Ovary (tissue), 3 donors: ENCODE results near the gene CKB.

Experiments
- POLR2A ChIP-seq: fragments of 450-650 bp; IDR thresholded peaks from one replicate; pipeline ENCODE4 v1.6.1; 2017; ENCODE audit warnings: antibody characterized with exemption, mild to moderate bottlenecking, moderate library complexity
- TF ChIP-seq, protein P1 (sequence below), 3 donors: fragments of 450-650 bp in 2 of 3; fragments of 200-600 bp in 1 of 3; IDR thresholded peaks; one replicate each; pipeline versions ENCODE4 v1.5.1 to v1.8.0; 2016 to 2022; ENCODE audit warnings: antibody characterized with exemption in 3 of 3, mild to moderate bottlenecking in 1 of 3
- donor health status: DM: no; HTN: no; CAD: no.

DNA sequence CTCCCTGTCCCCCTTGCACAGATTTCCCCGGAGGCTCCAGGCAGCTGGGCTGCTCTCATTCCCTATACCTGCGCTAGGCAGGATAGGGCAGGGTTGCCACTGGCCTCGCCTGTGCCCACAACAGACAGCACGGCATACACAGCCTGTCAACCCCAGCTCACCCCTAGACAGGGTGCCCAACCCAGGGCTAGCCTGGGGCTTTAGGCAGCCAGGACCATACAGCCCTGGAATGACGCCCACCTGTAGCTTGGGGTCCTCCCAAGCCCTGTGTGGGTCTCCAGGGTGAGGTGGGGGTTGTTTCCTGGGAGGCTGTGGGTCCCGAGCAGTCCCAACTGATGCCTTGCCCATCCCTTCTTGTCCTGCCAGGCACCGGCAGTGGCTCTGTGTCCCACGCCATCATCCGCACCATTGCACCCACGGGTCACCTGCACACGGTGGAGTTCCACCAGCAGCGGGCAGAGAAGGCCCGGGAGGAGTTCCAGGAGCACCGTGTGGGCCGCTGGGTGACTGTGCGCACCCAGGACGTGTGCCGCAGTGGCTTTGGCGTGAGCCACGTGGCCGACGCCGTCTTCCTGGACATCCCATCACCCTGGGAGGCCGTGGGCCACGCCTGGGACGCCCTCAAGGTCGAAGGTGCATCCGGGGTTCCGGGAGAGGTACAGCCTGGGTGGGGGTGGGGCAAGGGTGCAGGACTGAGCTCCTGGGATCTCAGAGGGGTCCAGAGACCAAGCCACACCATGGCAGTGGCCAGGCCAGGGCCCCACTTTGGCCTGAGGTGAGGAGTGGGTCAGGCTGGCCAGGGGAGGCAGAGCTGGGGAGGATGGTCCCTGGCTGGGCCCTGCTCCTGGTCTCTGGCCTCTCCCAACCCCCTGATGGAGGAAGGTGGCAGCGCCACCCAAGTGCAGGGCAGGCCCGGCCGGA, 9.8 kb upstream of the CKB start:
- TF ChIP-seq POLR2A, result no peak
- TF ChIP-seq, protein P1, sequence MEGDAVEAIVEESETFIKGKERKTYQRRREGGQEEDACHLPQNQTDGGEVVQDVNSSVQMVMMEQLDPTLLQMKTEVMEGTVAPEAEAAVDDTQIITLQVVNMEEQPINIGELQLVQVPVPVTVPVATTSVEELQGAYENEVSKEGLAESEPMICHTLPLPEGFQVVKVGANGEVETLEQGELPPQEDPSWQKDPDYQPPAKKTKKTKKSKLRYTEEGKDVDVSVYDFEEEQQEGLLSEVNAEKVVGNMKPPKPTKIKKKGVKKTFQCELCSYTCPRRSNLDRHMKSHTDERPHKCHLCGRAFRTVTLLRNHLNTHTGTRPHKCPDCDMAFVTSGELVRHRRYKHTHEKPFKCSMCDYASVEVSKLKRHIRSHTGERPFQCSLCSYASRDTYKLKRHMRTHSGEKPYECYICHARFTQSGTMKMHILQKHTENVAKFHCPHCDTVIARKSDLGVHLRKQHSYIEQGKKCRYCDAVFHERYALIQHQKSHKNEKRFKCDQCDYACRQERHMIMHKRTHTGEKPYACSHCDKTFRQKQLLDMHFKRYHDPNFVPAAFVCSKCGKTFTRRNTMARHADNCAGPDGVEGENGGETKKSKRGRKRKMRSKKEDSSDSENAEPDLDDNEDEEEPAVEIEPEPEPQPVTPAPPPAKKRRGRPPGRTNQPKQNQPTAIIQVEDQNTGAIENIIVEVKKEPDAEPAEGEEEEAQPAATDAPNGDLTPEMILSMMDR (IDR thresholded peaks at IDR 0.05), result no peak
